Astrocyte (in vitro differentiated cells and primary cell): ENCODE measurements around the gene CRY1.

Source experiments
- EZH2 ChIP-seq: IDR thresholded peaks from 2 replicates; pipeline ENCODE4 v1.6.1; 2012; ENCODE audit warnings: mild to moderate bottlenecking, low read length, inconsistent platforms; ENCODE audit not compliant: insufficient read depth
- TF ChIP-seq, protein P1 (sequence below): IDR thresholded peaks from 2 replicates; pipeline ENCODE4 v1.5.1; 2011; ENCODE audit warnings: low read depth, mild to moderate bottlenecking, inconsistent platforms, low read length, moderate library complexity; ENCODE audit not compliant: insufficient read depth

DNA sequence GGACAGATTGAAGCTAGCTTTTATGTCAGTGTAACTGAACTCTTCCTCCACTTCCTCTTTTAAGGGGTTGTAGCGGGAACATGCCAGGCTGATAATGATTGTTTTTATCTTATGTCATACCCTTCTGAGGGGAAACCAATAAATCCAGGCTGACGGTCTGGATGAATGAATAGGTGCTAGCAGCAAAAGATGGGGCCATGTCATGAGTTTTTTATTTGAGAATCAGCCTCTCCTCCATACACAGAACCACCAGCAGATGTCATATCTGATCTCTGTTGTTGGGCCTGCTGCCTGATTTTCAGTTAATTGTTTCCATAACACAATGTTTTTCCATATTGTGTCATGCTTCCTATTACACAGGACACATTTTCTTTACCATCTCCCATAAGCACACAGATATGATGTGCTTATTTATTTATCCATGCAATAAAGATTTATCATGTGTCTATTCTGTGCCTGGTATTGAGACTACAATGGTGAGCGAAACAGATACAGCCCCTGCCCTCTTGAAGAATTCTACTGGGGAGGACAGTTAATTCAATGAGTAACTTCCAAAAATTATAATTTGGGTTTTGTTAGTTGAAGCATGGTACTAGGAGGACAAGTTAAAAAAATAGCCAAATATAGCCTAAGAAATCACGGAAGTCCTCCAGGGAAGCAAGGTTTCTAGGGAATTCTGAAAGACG lies 33.6 kb upstream of the CRY1 start:
- TF ChIP-seq, protein P1, sequence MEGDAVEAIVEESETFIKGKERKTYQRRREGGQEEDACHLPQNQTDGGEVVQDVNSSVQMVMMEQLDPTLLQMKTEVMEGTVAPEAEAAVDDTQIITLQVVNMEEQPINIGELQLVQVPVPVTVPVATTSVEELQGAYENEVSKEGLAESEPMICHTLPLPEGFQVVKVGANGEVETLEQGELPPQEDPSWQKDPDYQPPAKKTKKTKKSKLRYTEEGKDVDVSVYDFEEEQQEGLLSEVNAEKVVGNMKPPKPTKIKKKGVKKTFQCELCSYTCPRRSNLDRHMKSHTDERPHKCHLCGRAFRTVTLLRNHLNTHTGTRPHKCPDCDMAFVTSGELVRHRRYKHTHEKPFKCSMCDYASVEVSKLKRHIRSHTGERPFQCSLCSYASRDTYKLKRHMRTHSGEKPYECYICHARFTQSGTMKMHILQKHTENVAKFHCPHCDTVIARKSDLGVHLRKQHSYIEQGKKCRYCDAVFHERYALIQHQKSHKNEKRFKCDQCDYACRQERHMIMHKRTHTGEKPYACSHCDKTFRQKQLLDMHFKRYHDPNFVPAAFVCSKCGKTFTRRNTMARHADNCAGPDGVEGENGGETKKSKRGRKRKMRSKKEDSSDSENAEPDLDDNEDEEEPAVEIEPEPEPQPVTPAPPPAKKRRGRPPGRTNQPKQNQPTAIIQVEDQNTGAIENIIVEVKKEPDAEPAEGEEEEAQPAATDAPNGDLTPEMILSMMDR, result peak; percentile 58
- no peak for TF ChIP-seq EZH2
